Neural cell (in vitro differentiated cells): ENCODE results near the gene DCUN1D3. TPM values are rescaled to one million over a fixed set of nuclear protein-coding genes. Genes with fewer than 3 reads are reported as not detected.

Experiments
- H2AFZ ChIP-seq: fragments of 200-600, 300-800 bp; sonication (generic), shearing (Covaris generic); 2 replicates; pipeline ENCODE4 v1.6.0; 2014; ENCODE audit warnings: low read depth, mild to moderate bottlenecking, antibody characterized with exemption, low read length, moderate library complexity
- H3F3A ChIP-seq: fragments of 200-600 bp; shearing (Covaris generic); 2 replicates; pipeline ENCODE4 v1.6.1; 2016; ENCODE audit warnings: mild to moderate bottlenecking, moderate library complexity, mixed read lengths, antibody characterized with exemption, low read length; ENCODE audit not compliant: insufficient read depth, poor library complexity, severe bottlenecking
- H3K27ac ChIP-seq: fragments of 200-600, 300-800 bp; sonication (generic), shearing (Covaris generic); 2 replicates; pipeline ENCODE4 v1.5.1; 2014; ENCODE audit warnings: mild to moderate bottlenecking, low read length, moderate library complexity
- H3K27me3 ChIP-seq: fragments of 300-800, 200-600 bp; sonication (generic), shearing (Covaris generic); 2 replicates; pipeline ENCODE4 v1.6.0; 2014; ENCODE audit warnings: mild to moderate bottlenecking, low read depth, low read length, moderate library complexity; ENCODE audit not compliant: insufficient read depth
- H3K36me3 ChIP-seq: fragments of 300-800, 200-600 bp; sonication (generic), shearing (Covaris generic); 2 replicates; pipeline ENCODE4 v1.5.1; 2014; ENCODE audit warnings: mild to moderate bottlenecking, antibody characterized with exemption, low read length, moderate library complexity; ENCODE audit not compliant: insufficient read depth
- H3K4me2 ChIP-seq: fragments of 300-800, 200-600 bp; sonication (generic), shearing (Covaris generic); 2 replicates; pipeline ENCODE4 v1.6.0; 2014; ENCODE audit warnings: mild to moderate bottlenecking, low read length
- H3K4me3 ChIP-seq: fragments of 300-800, 200-600 bp; sonication (generic), shearing (Covaris generic); 2 replicates; pipeline ENCODE4 v1.5.1; 2014; ENCODE audit warnings: mild to moderate bottlenecking, low read length, moderate library complexity
- H3K79me2 ChIP-seq: fragments of 200-600 bp; shearing (Covaris generic); replicated peaks from 2 replicates; pipeline ENCODE4 v1.6.0; 2014; ENCODE audit warnings: mild to moderate bottlenecking, low read length, moderate library complexity; ENCODE audit not compliant: insufficient read depth
- H3K9ac ChIP-seq: fragments of 300-800, 200-600 bp; sonication (generic), shearing (Covaris generic); 2 replicates; pipeline ENCODE4 v1.6.1; 2016; ENCODE audit warnings: mild to moderate bottlenecking, low read length, mixed read lengths
- H3K9me2 ChIP-seq: fragments of 200-600 bp; shearing (Covaris generic); 2 replicates; pipeline ENCODE4 v1.6.1; 2016; ENCODE audit warnings: mild to moderate bottlenecking, low read length, mixed read lengths; ENCODE audit not compliant: insufficient read depth
- H3K9me3 ChIP-seq: fragments of 200-600, 300-800 bp; sonication (generic), shearing (Covaris generic); 2 replicates; pipeline ENCODE4 v1.6.1; 2016; ENCODE audit warnings: mild to moderate bottlenecking, mixed run types, low read length, moderate library complexity, mixed read lengths
- H4K20me1 ChIP-seq: fragments of 200-600 bp; shearing (Covaris generic); 2 replicates; pipeline ENCODE4 v1.6.1; 2016; ENCODE audit warnings: mild to moderate bottlenecking, mixed run types; ENCODE audit not compliant: insufficient read depth
- CTCF ChIP-seq: fragments of 450-650 bp; IDR thresholded peaks from 2 replicates; pipeline ENCODE4 v1.5.1; 2014; ENCODE audit warnings: antibody characterized with exemption, mild to moderate bottlenecking, moderate library complexity; ENCODE audit not compliant: poor library complexity, severe bottlenecking
- EP300 ChIP-seq: fragments of 450-650 bp; conservative IDR thresholded peaks from 2 replicates; pipeline ENCODE4 v1.6.1; 2014; ENCODE audit warnings: antibody characterized with exemption, mild to moderate bottlenecking, moderate library complexity; ENCODE audit not compliant: poor library complexity, severe bottlenecking
- EZH2 ChIP-seq: fragments of 200-600, 300-800 bp; shearing (Covaris generic), sonication (generic); IDR thresholded peaks from 2 replicates; pipeline ENCODE4 v1.6.1; 2014; ENCODE audit warnings: antibody characterized with exemption, low read length, borderline replicate concordance, mild to moderate bottlenecking; ENCODE audit not compliant: insufficient read depth, poor library complexity, severe bottlenecking
- MXI1 ChIP-seq: fragments of 450-650 bp; conservative IDR thresholded peaks from 2 replicates; pipeline ENCODE4 v1.6.1; 2014; ENCODE audit warnings: antibody characterized with exemption, mild to moderate bottlenecking; ENCODE audit not compliant: poor library complexity, severe bottlenecking
- POLR2AphosphoS5 ChIP-seq: IDR thresholded peaks from 2 replicates; pipeline ENCODE4 v1.6.1; 2012
- RAD21 ChIP-seq: fragments of 450-650 bp; conservative IDR thresholded peaks from 2 replicates; pipeline ENCODE4 v1.6.1; 2014; ENCODE audit warnings: antibody characterized with exemption, mild to moderate bottlenecking, moderate library complexity
- SMC3 ChIP-seq: fragments of 450-650 bp; conservative IDR thresholded peaks from 2 replicates; pipeline ENCODE4 v1.6.1; 2014; ENCODE audit warnings: antibody characterized with exemption, mild to moderate bottlenecking, moderate library complexity; ENCODE audit not compliant: poor library complexity
- TAF1 ChIP-seq: IDR thresholded peaks from 2 replicates; pipeline ENCODE4 v1.6.1; 2012; ENCODE audit warnings: low read depth
- polyA plus RNA-seq: library from polyadenylated mRNA; depleted of rRNA; stranded (reverse); fragments of >200 nt; gene quantifications from 2 replicates; pipeline ENCODE4 v1.2.3, GENCODE V29; 2014
- TF ChIP-seq, protein P1 (sequence below): IDR thresholded peaks from 2 replicates; pipeline ENCODE4 v1.6.1; 2012; ENCODE audit warnings: borderline replicate concordance

DCUN1D3 gene
- polyA plus RNA-seq, 1 donor from 2014 or later = 9.2 TPM

DNA sequence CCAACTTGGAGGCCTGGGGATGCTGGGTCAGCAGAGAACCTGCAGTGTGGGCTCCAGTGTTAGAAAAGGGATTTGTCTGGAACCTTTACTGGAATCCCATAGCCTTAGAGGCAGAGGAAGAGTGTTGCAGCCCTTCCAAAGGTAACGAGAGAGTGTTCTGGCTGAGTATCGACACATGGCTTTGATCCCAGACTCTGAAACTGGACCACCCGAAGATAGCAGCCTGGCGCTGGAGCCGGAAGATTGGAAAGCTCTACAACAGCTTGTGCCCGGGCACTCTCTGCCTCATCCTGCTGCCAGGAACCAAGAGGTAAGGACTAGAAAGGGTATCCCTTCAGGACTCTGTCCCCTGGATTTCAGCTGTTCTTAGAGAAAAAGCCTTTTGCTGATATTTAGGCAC, 54.1 kb downstream of the DCUN1D3 start:
- Histone ChIP-seq H2AFZ (no peak overlapping the region), H3K4me2 (no peak overlapping the region), H3F3A (no peaks in the 10 kb centered on the region), H3K9me2 (no peaks in the 10 kb centered on the region), H3K27ac (no peak overlapping the region), H3K9ac (no peak overlapping the region), H4K20me1 (no peaks in the 10 kb centered on the region), H3K36me3 (no peaks in the 10 kb centered on the region), H3K4me3 (no peak overlapping the region), H3K9me3 (no peaks in the 10 kb centered on the region), H3K27me3 (no peaks in the 10 kb centered on the region), H3K79me2 (no peaks in the 10 kb centered on the region)
- no peak for TF ChIP-seq EP300

DNA sequence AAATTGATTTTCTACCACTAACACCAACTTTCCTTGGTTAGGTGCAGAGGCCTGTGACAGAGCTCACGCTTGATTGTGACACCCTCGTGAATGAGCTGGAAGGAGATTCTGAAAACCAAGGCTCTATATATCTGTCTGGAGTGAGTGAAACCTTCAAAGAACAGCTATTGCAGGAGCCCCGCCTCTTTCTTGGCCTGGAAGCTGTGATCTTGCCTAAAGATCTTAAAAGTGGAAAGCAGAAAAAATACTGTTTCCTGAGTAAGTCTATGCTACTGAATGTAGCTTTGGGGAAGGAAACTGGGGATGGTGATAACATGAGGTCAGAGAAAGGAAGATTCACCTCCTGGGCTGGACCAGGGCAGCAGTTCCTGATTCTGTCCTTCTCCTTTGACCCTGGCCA, 55.6 kb downstream of the DCUN1D3 start:
- Histone ChIP-seq H3K27me3 (no peaks in the 10 kb centered on the region), H3K9me2 (no peaks in the 10 kb centered on the region), H2AFZ (no peak overlapping the region), H3K27ac (no peak overlapping the region), H3K4me3 (no peak overlapping the region), H3K9ac (no peak overlapping the region), H3K36me3 (no peaks in the 10 kb centered on the region), H3K79me2 (no peaks in the 10 kb centered on the region), H4K20me1 (no peaks in the 10 kb centered on the region), H3K4me2 (no peak overlapping the region), H3F3A (no peaks in the 10 kb centered on the region), H3K9me3 (no peaks in the 10 kb centered on the region)
- TF ChIP-seq TAF1 (no peak), EP300 (no peak), POLR2AphosphoS5 (no peak), RAD21 (no peak), EZH2 (no peak), CTCF (no peak)

GRCh38 chr16:20844054-20844453, 56.1 kb downstream of the DCUN1D3 start:
- H3F3A ChIP-seq = no peaks in the 10 kb centered on the region
- H2AFZ ChIP-seq = no peak overlapping the region
- H4K20me1 ChIP-seq = no peaks in the 10 kb centered on the region
- no peaks in the 10 kb centered on the region for H3K9me3 ChIP-seq
- no peak overlapping the region for H3K4me3 ChIP-seq
- no peaks in the 10 kb centered on the region for H3K36me3 ChIP-seq
- no peak overlapping the region for H3K27ac ChIP-seq
- H3K79me2 ChIP-seq = no peaks in the 10 kb centered on the region
- TF ChIP-seq SMC3 (no peak), MXI1 (no peak), CTCF (no peak), RAD21 (no peak), EP300 (no peak), EZH2 (no peak), POLR2AphosphoS5 (no peak), TAF1 (no peak)
- TF ChIP-seq, protein P1, sequence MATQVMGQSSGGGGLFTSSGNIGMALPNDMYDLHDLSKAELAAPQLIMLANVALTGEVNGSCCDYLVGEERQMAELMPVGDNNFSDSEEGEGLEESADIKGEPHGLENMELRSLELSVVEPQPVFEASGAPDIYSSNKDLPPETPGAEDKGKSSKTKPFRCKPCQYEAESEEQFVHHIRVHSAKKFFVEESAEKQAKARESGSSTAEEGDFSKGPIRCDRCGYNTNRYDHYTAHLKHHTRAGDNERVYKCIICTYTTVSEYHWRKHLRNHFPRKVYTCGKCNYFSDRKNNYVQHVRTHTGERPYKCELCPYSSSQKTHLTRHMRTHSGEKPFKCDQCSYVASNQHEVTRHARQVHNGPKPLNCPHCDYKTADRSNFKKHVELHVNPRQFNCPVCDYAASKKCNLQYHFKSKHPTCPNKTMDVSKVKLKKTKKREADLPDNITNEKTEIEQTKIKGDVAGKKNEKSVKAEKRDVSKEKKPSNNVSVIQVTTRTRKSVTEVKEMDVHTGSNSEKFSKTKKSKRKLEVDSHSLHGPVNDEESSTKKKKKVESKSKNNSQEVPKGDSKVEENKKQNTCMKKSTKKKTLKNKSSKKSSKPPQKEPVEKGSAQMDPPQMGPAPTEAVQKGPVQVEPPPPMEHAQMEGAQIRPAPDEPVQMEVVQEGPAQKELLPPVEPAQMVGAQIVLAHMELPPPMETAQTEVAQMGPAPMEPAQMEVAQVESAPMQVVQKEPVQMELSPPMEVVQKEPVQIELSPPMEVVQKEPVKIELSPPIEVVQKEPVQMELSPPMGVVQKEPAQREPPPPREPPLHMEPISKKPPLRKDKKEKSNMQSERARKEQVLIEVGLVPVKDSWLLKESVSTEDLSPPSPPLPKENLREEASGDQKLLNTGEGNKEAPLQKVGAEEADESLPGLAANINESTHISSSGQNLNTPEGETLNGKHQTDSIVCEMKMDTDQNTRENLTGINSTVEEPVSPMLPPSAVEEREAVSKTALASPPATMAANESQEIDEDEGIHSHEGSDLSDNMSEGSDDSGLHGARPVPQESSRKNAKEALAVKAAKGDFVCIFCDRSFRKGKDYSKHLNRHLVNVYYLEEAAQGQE = no peak
- H3K9ac ChIP-seq = no peak overlapping the region
- H3K4me2 ChIP-seq = no peak overlapping the region
- no peaks in the 10 kb centered on the region for H3K9me2 ChIP-seq
- no peaks in the 10 kb centered on the region for H3K27me3 ChIP-seq
